Endothelial cell of umbilical vein (primary cell): ENCODE results near the gene MATCAP1. TPM values are rescaled to one million over a fixed set of nuclear protein-coding genes. Genes with fewer than 3 reads are reported as not detected.

Source experiments
- BruUV-seq: library from RNA; stranded (reverse); fragments of 400-500 nt; replicated peaks from 2 replicates; lab custom pipeline; 2021; lab: Mats Ljungman, UMichigan
- CTCF ChIA-PET: fragments of 300-600, 350-600 bp; sonication (Branson Sonifier 250); formaldehyde crosslinking; loops from one replicate; lab custom pipeline; 2021; ENCODE audit warnings: antibody characterized with exemption, inconsistent platforms; lab: Charles Lee
- POLR2A ChIA-PET: fragments of 300-600, 350-600 bp; sonication (Branson Sonifier 250); formaldehyde crosslinking; loops from one replicate; lab custom pipeline; 2021; ENCODE audit warnings: antibody characterized with exemption, inconsistent platforms; lab: Charles Lee
- DNase-seq: peaks from one replicate; pipeline ENCODE4 v3.0.0-alpha.2; 2011; ENCODE audit warnings: low read depth, low spot score
- FAIRE-seq: peaks from 2 replicates; lab custom pipeline; 2011; peaks lifted over from hg19 to GRCh38; lab: Jason Lieb, UNC
- H2AFZ ChIP-seq: 2 replicates; pipeline ENCODE4 v1.6.0; 2012; ENCODE audit warnings: low read depth, low read length, control low read depth, inconsistent platforms
- H3K27ac ChIP-seq: 2 replicates; pipeline ENCODE4 v1.5.1; 2011; ENCODE audit warnings: low read depth, mild to moderate bottlenecking, control low read depth, low read length, moderate library complexity; ENCODE audit not compliant: insufficient read depth
- H3K27me3 ChIP-seq, 2 experiments: 2 replicates each; pipeline versions ENCODE4 v1.6.0 to v1.6.1; 2011; ENCODE audit warnings: low read length in 2 of 2, mixed read lengths in 1 of 2; ENCODE audit not compliant: control insufficient read depth in 2 of 2, insufficient read depth in 2 of 2
- H3K36me3 ChIP-seq, 2 experiments: 2 replicates in 1 of 2; 3 replicates in 1 of 2; pipeline ENCODE4 v1.5.1; 2011; ENCODE audit warnings: low read length in 2 of 2, mild to moderate bottlenecking in 1 of 2, moderate library complexity in 1 of 2; ENCODE audit not compliant: control insufficient read depth in 2 of 2, insufficient read depth in 2 of 2; ENCODE audit errors: extremely low read depth in 1 of 2
- H3K4me1 ChIP-seq: 3 replicates; pipeline ENCODE4 v1.5.1; 2011; ENCODE audit warnings: mild to moderate bottlenecking, low read length; ENCODE audit not compliant: control insufficient read depth, insufficient read depth; ENCODE audit errors: extremely low read depth
- H3K4me2 ChIP-seq: 2 replicates; pipeline ENCODE4 v1.6.1; 2011; ENCODE audit warnings: low read length, control low read depth, mixed read lengths; ENCODE audit not compliant: insufficient read depth
- H3K4me3 ChIP-seq, 3 experiments: fragments of 200-600 bp in 1 of 3; sonication (generic), shearing (Covaris generic) in 1 of 3; replicated peaks in 1 of 3; 2 replicates each; pipeline ENCODE4 v1.5.1; 2011 to 2016; ENCODE audit warnings: control low read depth in 3 of 3, low read length in 3 of 3, mild to moderate bottlenecking in 2 of 3, inconsistent platforms in 1 of 3, low read depth in 1 of 3, moderate library complexity in 1 of 3; ENCODE audit not compliant: insufficient read depth in 1 of 3
- H3K79me2 ChIP-seq: 2 replicates; pipeline ENCODE4 v1.6.0; 2012; ENCODE audit warnings: low read length, inconsistent platforms; ENCODE audit not compliant: control insufficient read depth, insufficient read depth
- H3K9ac ChIP-seq: replicated peaks from 2 replicates; pipeline ENCODE3; 2011; ENCODE audit warnings: low read length, control low read depth; ENCODE audit not compliant: insufficient read depth; ENCODE audit errors: extremely low read depth
- H3K9me1 ChIP-seq: replicated peaks from 3 replicates; pipeline ENCODE4 v1.6.0; 2011; ENCODE audit warnings: mild to moderate bottlenecking, low read length; ENCODE audit not compliant: control insufficient read depth, insufficient read depth; ENCODE audit errors: extremely low read depth
- H3K9me3 ChIP-seq: replicated peaks from 2 replicates; pipeline ENCODE4 v1.5.1; 2012; ENCODE audit warnings: low read length, inconsistent platforms; ENCODE audit not compliant: control insufficient read depth, insufficient read depth
- H4K20me1 ChIP-seq: replicated peaks from 2 replicates; pipeline ENCODE3; 2011; ENCODE audit warnings: mild to moderate bottlenecking, low read length; ENCODE audit not compliant: control insufficient read depth, insufficient read depth; ENCODE audit errors: extremely low read depth
- CTCF ChIP-seq, 2 donors: IDR thresholded peaks; 1 replicate in 1 of 2; 2 replicates in 1 of 2; pipeline ENCODE4 v1.5.1; 2011; ENCODE audit warnings: low read length in 2 of 2, mild to moderate bottlenecking in 2 of 2, moderate library complexity in 2 of 2, control low read depth in 1 of 2, inconsistent platforms in 1 of 2, low read depth in 1 of 2; ENCODE audit not compliant: insufficient read depth in 1 of 2; ENCODE audit errors: extremely low read depth in 1 of 2
- EZH2 ChIP-seq: IDR thresholded peaks from 2 replicates; pipeline ENCODE4 v1.6.1; 2012; ENCODE audit warnings: borderline replicate concordance, low read depth, mild to moderate bottlenecking, moderate library complexity, low read length, inconsistent platforms; ENCODE audit not compliant: severe bottlenecking
- FOS ChIP-seq: IDR thresholded peaks from 2 replicates; pipeline ENCODE4 v1.6.1; 2011; ENCODE audit warnings: mild to moderate bottlenecking, low read length, moderate library complexity, borderline replicate concordance; ENCODE audit not compliant: insufficient read depth
- GATA2 ChIP-seq: IDR thresholded peaks from 2 replicates; pipeline ENCODE4 v1.7.0; 2011; ENCODE audit warnings: low read depth, mild to moderate bottlenecking, moderate library complexity, mixed read lengths, low read length; ENCODE audit not compliant: insufficient read length, insufficient read depth
- JUN ChIP-seq: IDR thresholded peaks from 2 replicates; pipeline ENCODE4 v1.6.1; 2011; ENCODE audit warnings: borderline replicate concordance, low read depth; ENCODE audit not compliant: insufficient read length, insufficient read depth
- MAX ChIP-seq: IDR thresholded peaks from 2 replicates; pipeline ENCODE4 v1.6.1; 2011; ENCODE audit not compliant: insufficient read depth, insufficient read length
- MYC ChIP-seq: IDR thresholded peaks from one replicate; pipeline ENCODE4 v1.6.1; 2011; ENCODE audit warnings: mild to moderate bottlenecking, low read depth, low read length
- POLR2A ChIP-seq: IDR thresholded peaks from 2 replicates; pipeline ENCODE4 v1.6.1; 2012; ENCODE audit warnings: low read depth, mild to moderate bottlenecking, control low read depth, low read length
- POLR2AphosphoS5 ChIP-seq: IDR thresholded peaks from 2 replicates; pipeline ENCODE4 v1.6.1; 2012; ENCODE audit warnings: low read depth, mild to moderate bottlenecking, control low read depth, low read length, moderate library complexity; ENCODE audit not compliant: insufficient read depth
- dilution Hi-C: fragments of 300-500 bp; cut with MboI; formaldehyde crosslinking; loops from one replicate; pipeline ENCODE4 v1.15.0; 2019; ENCODE audit warnings: low sequenced_read_pairs; ENCODE audit not compliant: extremely low pct_ligation_motif_present
- intact Hi-C: fragments of 100-400 bp; cut with micrococcal nuclease; formaldehyde crosslinking; loops from one replicate; pipeline ENCODE4 v1.10.0; 2022
- polyA plus RNA-seq, 4 experiments: library from polyadenylated mRNA; depleted of rRNA in 3 of 4; stranded (reverse) in 3 of 4; unstranded in 1 of 4; fragments of >200 nt; gene quantifications; 2 replicates each; pipeline versions ENCODE4 v1.2.1 to v1.2.3, GENCODE V29; 2011 to 2012; ENCODE audit warnings: missing spikeins in 1 of 4
- total RNA-seq: library from RNA; stranded (reverse); gene quantifications from 2 replicates; pipeline ENCODE4 v1.2.3, GENCODE V29; 2021

Gene MATCAP1
- total and polyA plus RNA-seq, 2 donors (not counting 3 experiments of a cell fraction or from before 2014, with no cell fraction given), result 44.5 to 53.3 TPM

- BruUV-seq, result no TSS peak
- no peak for DNase-seq
Observed at GRCh38 chr16:67207249-67208091, 23.7 kb upstream of the MATCAP1 start.

More at GRCh38 chr16:67207249-67208091, 23.7 kb upstream of the MATCAP1 start:
- Histone ChIP-seq H3K9ac (no peak overlapping the region), H3K9me1 (no peaks in the 10 kb centered on the region), H3K79me2 (no peaks in the 10 kb centered on the region), H3K4me1 (no peaks in the 10 kb centered on the region), H3K4me3 (no peak overlapping the region), H3K36me3 (peaks cover 0 to 16% of the 10 kb centered on the region in 2 experiments), H3K27ac (no peak overlapping the region), H2AFZ (no peak overlapping the region), H4K20me1 (no peaks in the 10 kb centered on the region), H3K9me3 (no peaks in the 10 kb centered on the region), H3K27me3 (no peaks in the 10 kb centered on the region), H3K4me2 (no peak overlapping the region)
- POLR2A ChIA-PET, result no interaction called here
- CTCF ChIA-PET, result interaction anchor here (0.9 to 1.9 kb wide), 2 partner anchors 9 to 10 kb away, joined by 3 to 10 read pairs; no protein-coding TSS in a partner anchor
- no peak for TF ChIP-seq MYC
- no peak for TF ChIP-seq MAX
- no peak for TF ChIP-seq FOS
- TF ChIP-seq EZH2, result no peak
- TF ChIP-seq POLR2AphosphoS5, result no peak
- TF ChIP-seq POLR2A, result no peak
- no peak for TF ChIP-seq GATA2
- TF ChIP-seq CTCF (IDR thresholded peaks at IDR 0.05; ENCODE audit: extremely low read depth in 1 of 2, insufficient read depth in 1 of 2, low read depth in 1 of 2, low read length in 2 of 2), result no peak
- no peak for TF ChIP-seq JUN
- intact Hi-C loops (no loop called here), dilution Hi-C loops (no loop called here)
- FAIRE-seq, result no peak
